ENCODE data around the gene ATP9A. TPM values are rescaled to one million over a fixed set of nuclear protein-coding genes. Genes with fewer than 3 reads are reported as not detected.
"Not testable (repeated sequence)": the region's sequence is repeated elsewhere in the genome, so short reads cannot be mapped to it uniquely, and the experiment has no call there.

The ATP9A gene
- total and polyA plus RNA-seq, 2 donors (not counting 3 experiments of a cell fraction or from before 2014, with no cell fraction given): 20.9 to 41.5 TPM

DNA sequence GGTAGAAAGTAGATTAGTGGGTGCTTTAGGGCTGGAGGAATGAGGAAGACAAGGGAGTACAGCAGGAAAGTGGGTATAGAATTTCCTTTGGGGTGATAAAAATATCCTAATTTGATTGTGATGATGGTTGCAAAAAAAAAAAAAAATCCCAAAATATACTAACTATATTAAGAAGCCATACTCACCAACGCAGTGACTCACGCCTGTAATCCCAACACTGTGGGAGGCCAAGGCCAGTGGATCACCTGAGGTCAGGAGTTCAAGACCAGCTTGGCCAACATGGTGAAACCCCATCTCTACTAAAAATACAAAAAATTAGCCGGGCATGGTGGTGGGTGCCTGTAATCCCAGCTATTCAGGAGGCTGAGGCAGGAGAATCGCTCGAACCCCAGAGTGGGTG lies 112.1 kb downstream of the ATP9A start:
- FAIRE-seq: not testable (repeated sequence)

DNA sequence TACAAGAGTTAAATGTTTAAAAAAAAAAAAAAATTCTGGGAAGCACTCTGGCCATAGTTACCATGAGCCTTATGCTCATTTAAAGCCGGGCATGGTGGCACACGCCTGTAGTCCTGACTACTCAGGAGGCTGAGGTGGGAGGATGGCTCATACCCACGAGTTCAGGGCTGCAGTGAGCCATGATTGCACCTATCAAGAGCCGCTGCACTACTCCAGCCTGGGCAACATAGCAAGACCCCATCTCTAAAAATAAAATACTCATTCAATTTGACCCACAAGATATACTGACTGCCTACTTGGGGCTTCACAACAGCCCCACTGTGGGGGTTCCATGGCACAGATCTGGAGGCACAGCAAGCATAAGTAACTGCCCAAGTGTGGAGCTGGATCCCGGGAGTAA lies 113.7 kb downstream of the ATP9A start:
- TF ChIP-seq, protein P1, sequence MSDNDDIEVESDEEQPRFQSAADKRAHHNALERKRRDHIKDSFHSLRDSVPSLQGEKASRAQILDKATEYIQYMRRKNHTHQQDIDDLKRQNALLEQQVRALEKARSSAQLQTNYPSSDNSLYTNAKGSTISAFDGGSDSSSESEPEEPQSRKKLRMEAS (IDR thresholded peaks at IDR 0.05; ENCODE audit: insufficient read depth, insufficient read length): no peak
- TF ChIP-seq, protein P2, sequence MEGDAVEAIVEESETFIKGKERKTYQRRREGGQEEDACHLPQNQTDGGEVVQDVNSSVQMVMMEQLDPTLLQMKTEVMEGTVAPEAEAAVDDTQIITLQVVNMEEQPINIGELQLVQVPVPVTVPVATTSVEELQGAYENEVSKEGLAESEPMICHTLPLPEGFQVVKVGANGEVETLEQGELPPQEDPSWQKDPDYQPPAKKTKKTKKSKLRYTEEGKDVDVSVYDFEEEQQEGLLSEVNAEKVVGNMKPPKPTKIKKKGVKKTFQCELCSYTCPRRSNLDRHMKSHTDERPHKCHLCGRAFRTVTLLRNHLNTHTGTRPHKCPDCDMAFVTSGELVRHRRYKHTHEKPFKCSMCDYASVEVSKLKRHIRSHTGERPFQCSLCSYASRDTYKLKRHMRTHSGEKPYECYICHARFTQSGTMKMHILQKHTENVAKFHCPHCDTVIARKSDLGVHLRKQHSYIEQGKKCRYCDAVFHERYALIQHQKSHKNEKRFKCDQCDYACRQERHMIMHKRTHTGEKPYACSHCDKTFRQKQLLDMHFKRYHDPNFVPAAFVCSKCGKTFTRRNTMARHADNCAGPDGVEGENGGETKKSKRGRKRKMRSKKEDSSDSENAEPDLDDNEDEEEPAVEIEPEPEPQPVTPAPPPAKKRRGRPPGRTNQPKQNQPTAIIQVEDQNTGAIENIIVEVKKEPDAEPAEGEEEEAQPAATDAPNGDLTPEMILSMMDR (IDR thresholded peaks at IDR 0.05; ENCODE audit: extremely low read depth in 1 of 2, insufficient read depth in 1 of 2, low read depth in 1 of 2, low read length in 2 of 2): no peak
- no peak for TF ChIP-seq FOS (IDR thresholded peaks at IDR 0.05; ENCODE audit: borderline replicate concordance, insufficient read depth, low read length)
- no peak for TF ChIP-seq POLR2AphosphoS5 (IDR thresholded peaks at IDR 0.05; ENCODE audit: insufficient read depth, low read depth, low read length)
- TF ChIP-seq JUN (IDR thresholded peaks at IDR 0.05; ENCODE audit: borderline replicate concordance, insufficient read depth, insufficient read length, low read depth): no peak
- no peak for TF ChIP-seq GATA2 (IDR thresholded peaks at IDR 0.05; ENCODE audit: insufficient read depth, insufficient read length, low read depth, low read length)
- TF ChIP-seq EZH2 (IDR thresholded peaks at IDR 0.05; ENCODE audit: borderline replicate concordance, low read depth, low read length, severe bottlenecking): no peak
- no peak for TF ChIP-seq MYC (IDR thresholded peaks at IDR 0.05; ENCODE audit: low read depth, low read length)
- no peak for TF ChIP-seq POLR2A (IDR thresholded peaks at IDR 0.05; ENCODE audit: low read depth, low read length)
- Histone ChIP-seq H3K27ac (ENCODE audit: insufficient read depth, low read depth, low read length) (no peak overlapping the region), H3K36me3 (ENCODE audit: control insufficient read depth in 2 of 2, extremely low read depth in 1 of 2, insufficient read depth in 2 of 2, low read length in 2 of 2) (peaks cover 0 to 3% of the 10 kb centered on the region in 2 experiments), H3K9me1 (replicated peaks; ENCODE audit: control insufficient read depth, extremely low read depth, insufficient read depth, low read length) (no peaks in the 10 kb centered on the region), H3K9me3 (replicated peaks; ENCODE audit: control insufficient read depth, insufficient read depth, low read length) (no peaks in the 10 kb centered on the region), H3K79me2 (ENCODE audit: control insufficient read depth, insufficient read depth, low read length) (no peaks in the 10 kb centered on the region), H3K4me1 (ENCODE audit: control insufficient read depth, extremely low read depth, insufficient read depth, low read length) (peaks cover 31% of the 10 kb centered on the region), H3K27me3 (ENCODE audit: control insufficient read depth in 2 of 2, insufficient read depth in 2 of 2, low read length in 2 of 2) (no peaks in the 10 kb centered on the region), H3K9ac (replicated peaks; ENCODE audit: extremely low read depth, insufficient read depth, low read length) (no peak overlapping the region), H3K4me2 (ENCODE audit: insufficient read depth, low read length) (no peak overlapping the region), H3K4me3 (replicated peaks in 1 of 3; ENCODE audit: insufficient read depth in 1 of 3, low read depth in 1 of 3, low read length in 3 of 3) (no peak overlapping the region), H2AFZ (ENCODE audit: low read depth, low read length) (no peak overlapping the region), H4K20me1 (replicated peaks; ENCODE audit: control insufficient read depth, extremely low read depth, insufficient read depth, low read length) (no peaks in the 10 kb centered on the region)
- ChIA-PET POLR2A (no interaction called here), CTCF (interaction anchor here (1.4 kb wide), 1 partner anchor 46 kb away, joined by 6 read pairs; no protein-coding TSS in a partner anchor)
- dilution Hi-C loops (cut with MboI; ENCODE audit: extremely low pct_ligation_motif_present, low sequenced_read_pairs): no loop called here
- BruUV-seq (replicated peaks): no TSS peak
- DNase-seq (ENCODE audit: low read depth, low spot score): no peak
- intact Hi-C loops (cut with micrococcal nuclease): loop anchor here (5.0 kb wide), 1 partner anchor 113 kb away; the partner anchor contains the start of gene ATP9A
- FAIRE-seq: no peak

More for the DNA sequence above, 112.1 kb downstream of the ATP9A start:
- H3K4me1 ChIP-seq (ENCODE audit: control insufficient read depth, extremely low read depth, insufficient read depth, low read length): peaks cover 42% of the 10 kb centered on the region
- CTCF ChIA-PET; H3K27me3 ChIP-seq (ENCODE audit: control insufficient read depth in 2 of 2, insufficient read depth in 2 of 2, low read length in 2 of 2); H3K36me3 ChIP-seq (ENCODE audit: control insufficient read depth in 2 of 2, extremely low read depth in 1 of 2, insufficient read depth in 2 of 2, low read length in 2 of 2); dilution Hi-C loops (cut with MboI; ENCODE audit: extremely low pct_ligation_motif_present, low sequenced_read_pairs); H3K9me1 ChIP-seq (replicated peaks; ENCODE audit: control insufficient read depth, extremely low read depth, insufficient read depth, low read length); intact Hi-C loops (cut with micrococcal nuclease); H3K9ac ChIP-seq (replicated peaks; ENCODE audit: extremely low read depth, insufficient read depth, low read length); BruUV-seq (replicated peaks); H3K79me2 ChIP-seq (ENCODE audit: control insufficient read depth, insufficient read depth, low read length); H3K27ac ChIP-seq (ENCODE audit: insufficient read depth, low read depth, low read length); POLR2A ChIA-PET; H2AFZ ChIP-seq (ENCODE audit: low read depth, low read length); DNase-seq (ENCODE audit: low read depth, low spot score); H3K4me3 ChIP-seq (replicated peaks in 1 of 3; ENCODE audit: insufficient read depth in 1 of 3, low read depth in 1 of 3, low read length in 3 of 3); H4K20me1 ChIP-seq (replicated peaks; ENCODE audit: control insufficient read depth, extremely low read depth, insufficient read depth, low read length); H3K9me3 ChIP-seq (replicated peaks; ENCODE audit: control insufficient read depth, insufficient read depth, low read length); H3K4me2 ChIP-seq (ENCODE audit: insufficient read depth, low read length): not testable (repeated sequence)
